Activated naive CD8-positive, alpha-beta T cell treated with anti-CD3 and anti-CD28 coated beads, Interleukin-2, amount 50 U/mL, for 24 hours (primary cell): ENCODE measurements around the gene ZNF488.

Source experiments
- ATAC-seq: fragments of 150-1000 bp; cut with Tn5 transposase; one replicate; pipeline ENCODE4 v1.10.0; 2021
- DNase-seq: peaks from one replicate; pipeline ENCODE4 v3.0.0; 2021
- H3K27ac Mint-ChIP-seq: one replicate; pipeline ENCODE4 v1.8.0; 2021; ENCODE audit warnings: mild to moderate bottlenecking, mixed read lengths
- H3K27me3 Mint-ChIP-seq: one replicate; pipeline ENCODE4 v1.8.0; 2021; ENCODE audit warnings: mixed read lengths
- H3K36me3 Mint-ChIP-seq: one replicate; pipeline ENCODE4 v1.8.0; 2021; ENCODE audit warnings: low read depth, mixed read lengths
- H3K4me1 Mint-ChIP-seq: one replicate; pipeline ENCODE4 v1.8.0; 2021; ENCODE audit warnings: mixed read lengths
- H3K4me3 Mint-ChIP-seq: one replicate; pipeline ENCODE4 v1.8.0; 2021; ENCODE audit warnings: mild to moderate bottlenecking, moderate library complexity, mixed read lengths
- H3K9me3 Mint-ChIP-seq: one replicate; pipeline ENCODE4 v1.8.0; 2021; ENCODE audit warnings: mixed read lengths

The ZNF488 gene

DNA sequence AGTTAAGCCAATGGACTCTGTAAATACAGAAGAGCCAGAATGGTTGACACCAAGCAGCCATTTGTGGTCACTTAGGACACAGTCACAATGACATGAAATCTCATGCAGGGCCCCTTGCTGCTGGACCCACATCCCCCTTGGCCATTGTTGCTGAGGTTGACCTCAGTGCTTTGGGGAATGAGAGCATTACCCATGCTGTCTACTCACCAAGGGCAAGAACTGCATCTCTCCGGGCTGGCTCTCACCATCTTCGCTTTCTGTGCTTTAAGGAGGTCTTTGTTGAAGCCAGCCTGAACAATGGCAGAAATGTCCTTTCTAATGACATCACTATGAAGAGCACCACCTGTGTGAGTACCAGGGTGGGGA, 30.1 kb upstream of the ZNF488 start:
- ATAC-seq = no peak
- Mint-ChIP-seq H3K27ac (no peak overlapping the region), H3K27me3 (no peaks in the 10 kb centered on the region), H3K9me3 (no peaks in the 10 kb centered on the region), H3K36me3 (no peaks in the 10 kb centered on the region), H3K4me3 (no peak overlapping the region), H3K4me1 (no peaks in the 10 kb centered on the region)
- no peak for DNase-seq

DNA sequence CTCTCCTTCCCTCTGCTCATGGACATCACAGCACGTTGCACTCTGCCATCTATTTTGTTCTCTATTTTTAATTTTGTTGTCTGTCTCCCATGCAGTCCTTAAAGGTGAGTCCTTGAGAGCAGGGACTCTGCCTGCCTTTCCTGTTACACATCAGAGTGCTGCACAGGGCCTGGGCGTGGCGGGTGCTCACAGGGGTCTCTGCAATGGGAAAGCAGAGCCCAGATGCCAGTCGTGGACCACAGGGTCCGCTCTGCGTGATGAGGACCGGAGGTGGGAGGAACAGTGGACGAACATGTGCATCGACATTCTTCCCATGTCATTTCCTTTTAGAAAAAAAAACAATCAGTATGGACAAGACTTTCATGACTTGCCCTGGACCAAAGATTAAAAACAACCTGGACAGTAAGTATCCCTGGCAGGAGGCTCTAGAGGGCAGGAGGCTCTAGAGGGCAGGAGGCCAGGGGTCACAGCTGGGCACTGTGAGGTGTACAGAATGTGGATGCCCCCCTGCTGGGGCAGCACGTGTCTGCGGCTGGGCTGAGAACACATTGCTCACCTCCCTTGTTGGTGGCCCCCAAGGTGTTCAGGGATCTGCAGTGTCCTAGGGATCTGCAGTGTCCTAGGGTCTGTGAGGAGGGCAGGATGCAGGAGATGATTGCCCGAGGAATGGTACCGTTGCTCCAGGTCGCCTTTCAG, 29.6 kb upstream of the ZNF488 start:
- DNase-seq = no peak
- no peaks in the 10 kb centered on the region for H3K4me1 Mint-ChIP-seq
- no peak overlapping the region for H3K27ac Mint-ChIP-seq
- H3K4me3 Mint-ChIP-seq = no peak overlapping the region
- H3K9me3 Mint-ChIP-seq = no peaks in the 10 kb centered on the region
- H3K27me3 Mint-ChIP-seq = no peaks in the 10 kb centered on the region
- H3K36me3 Mint-ChIP-seq = no peaks in the 10 kb centered on the region
- no peak for ATAC-seq

DNA sequence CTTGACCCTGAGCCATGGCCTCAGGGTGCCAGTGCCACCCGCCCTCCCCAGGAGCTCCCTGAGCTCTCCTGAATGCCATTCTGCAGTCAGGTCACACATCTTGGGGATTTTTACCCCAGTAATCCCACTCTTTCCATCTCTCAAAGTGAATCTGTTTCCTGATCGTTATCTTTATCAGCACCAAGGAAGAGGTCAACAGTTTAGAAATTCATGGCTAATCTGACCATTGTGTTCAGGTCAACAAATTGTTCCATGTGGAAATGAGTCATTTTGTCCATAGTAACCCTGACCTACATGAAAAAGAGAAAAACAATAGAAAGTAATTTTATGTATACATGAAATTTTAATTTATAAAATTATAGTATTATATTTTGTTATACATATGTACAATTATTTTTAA, 28.8 kb upstream of the ZNF488 start:
- Mint-ChIP-seq H3K36me3 (no peaks in the 10 kb centered on the region), H3K27ac (no peak overlapping the region), H3K4me1 (no peaks in the 10 kb centered on the region), H3K9me3 (no peaks in the 10 kb centered on the region), H3K4me3 (no peak overlapping the region), H3K27me3 (no peaks in the 10 kb centered on the region)
- ATAC-seq = no peak
- no peak for DNase-seq

DNA sequence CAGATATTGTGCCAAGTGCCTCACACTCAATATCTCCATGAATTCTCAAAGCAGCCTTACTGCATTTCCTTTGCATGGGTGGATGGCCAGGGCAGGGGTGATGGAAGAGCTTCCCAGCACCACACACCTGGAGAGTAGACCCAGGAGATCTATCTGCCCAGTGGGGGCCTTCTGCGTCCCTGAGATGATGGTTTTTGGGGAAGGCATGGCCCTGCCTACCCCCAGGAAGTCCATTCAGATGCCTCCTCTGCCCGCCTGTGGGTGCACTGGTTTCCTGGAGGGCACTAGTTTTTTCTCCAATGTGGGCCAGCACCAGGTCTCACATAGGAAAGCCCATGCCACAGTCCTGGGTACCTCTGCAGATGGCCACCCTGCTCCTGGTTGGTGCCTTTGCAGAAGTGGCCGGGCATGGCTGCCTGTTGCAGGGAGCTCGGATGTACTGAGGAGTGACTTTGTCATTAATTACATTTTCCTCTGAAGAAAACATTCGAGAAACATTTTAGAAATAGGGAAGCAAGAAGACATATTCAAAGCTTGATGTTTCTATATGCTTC, 28.2 kb upstream of the ZNF488 start:
- ATAC-seq (no peak), DNase-seq (no peak)
- H3K4me1 Mint-ChIP-seq = no peaks in the 10 kb centered on the region
- no peaks in the 10 kb centered on the region for H3K9me3 Mint-ChIP-seq
- no peak overlapping the region for H3K4me3 Mint-ChIP-seq
- H3K36me3 Mint-ChIP-seq = no peaks in the 10 kb centered on the region
- H3K27me3 Mint-ChIP-seq = no peaks in the 10 kb centered on the region
- H3K27ac Mint-ChIP-seq = no peak overlapping the region

DNA sequence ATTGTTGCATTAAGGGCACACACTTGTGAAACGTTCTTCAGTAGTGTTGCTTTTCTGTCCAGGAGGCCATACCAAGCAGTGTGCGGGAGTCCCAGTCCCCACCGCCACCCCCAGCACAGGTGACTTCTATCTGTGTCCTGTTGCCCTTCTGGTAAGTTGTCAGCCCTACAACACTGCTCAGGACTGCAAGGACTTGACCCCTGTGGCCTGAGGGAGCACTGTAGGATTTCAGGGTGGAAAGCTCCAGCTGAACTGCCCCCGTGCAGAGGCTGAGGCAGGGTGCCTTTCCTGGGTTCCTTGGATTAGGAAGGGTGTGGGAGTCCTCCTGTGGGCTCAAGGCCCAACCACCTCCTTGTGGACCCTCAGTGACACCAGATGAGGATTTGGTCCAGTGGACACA, 26.8 kb upstream of the ZNF488 start:
- no peak for ATAC-seq
- no peak overlapping the region for H3K27ac Mint-ChIP-seq

DNA sequence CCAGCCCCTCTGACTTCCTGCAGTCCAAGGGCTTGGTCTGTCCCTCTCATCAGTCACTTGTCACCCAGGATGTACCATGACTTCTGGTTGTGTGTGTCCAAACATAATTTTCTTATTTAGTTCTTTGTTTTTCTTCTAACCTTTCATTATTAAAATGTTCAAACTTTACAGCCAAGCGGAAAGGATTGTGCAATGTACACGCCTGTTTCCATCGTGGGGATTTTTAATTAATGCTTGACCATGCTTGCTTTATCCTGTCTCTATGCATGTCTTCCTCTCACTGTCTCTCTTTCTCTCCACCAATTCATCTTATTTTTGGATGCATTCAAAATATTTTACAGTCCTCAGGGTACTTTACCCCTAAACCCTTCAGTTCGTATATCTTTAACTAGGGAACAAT, 26.2 kb upstream of the ZNF488 start:
- Mint-ChIP-seq H3K27ac (no peak overlapping the region), H3K4me3 (no peak overlapping the region)

More for the DNA sequence above, 26.8 kb upstream of the ZNF488 start:
- Mint-ChIP-seq H3K4me3 (no peak overlapping the region), H3K36me3 (no peaks in the 10 kb centered on the region), H3K27me3 (no peaks in the 10 kb centered on the region), H3K9me3 (no peaks in the 10 kb centered on the region), H3K4me1 (no peaks in the 10 kb centered on the region)
- DNase-seq = no peak

DNA sequence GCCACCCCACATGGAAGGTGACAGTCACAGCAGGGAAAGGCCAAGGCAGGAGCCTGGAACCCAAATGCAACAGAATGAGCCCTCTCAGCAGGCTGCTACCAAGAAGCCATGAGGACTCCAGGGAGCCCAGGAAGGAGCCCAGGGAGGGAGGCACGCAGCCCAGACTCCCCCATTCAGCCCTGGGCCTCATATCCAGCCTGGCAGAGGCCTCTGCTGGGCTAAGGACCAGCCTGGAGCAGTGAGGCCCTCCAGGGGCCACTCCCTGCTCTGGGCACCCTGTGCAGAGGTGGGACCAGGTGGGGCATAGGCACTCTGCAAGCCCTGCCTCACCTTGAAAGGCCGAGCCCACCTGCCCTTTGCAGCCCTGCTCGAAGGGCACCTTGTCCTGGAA, 25.8 kb upstream of the ZNF488 start:
- Mint-ChIP-seq H3K9me3 (no peaks in the 10 kb centered on the region), H3K4me1 (no peaks in the 10 kb centered on the region), H3K27ac (no peak overlapping the region), H3K36me3 (no peaks in the 10 kb centered on the region), H3K4me3 (no peak overlapping the region), H3K27me3 (no peaks in the 10 kb centered on the region)
- ATAC-seq (no peak), DNase-seq (no peak)

More for the DNA sequence above, 26.2 kb upstream of the ZNF488 start:
- H3K9me3 Mint-ChIP-seq = no peaks in the 10 kb centered on the region
- H3K27me3 Mint-ChIP-seq = no peaks in the 10 kb centered on the region
- no peak for DNase-seq
- ATAC-seq = no peak
- no peaks in the 10 kb centered on the region for H3K4me1 Mint-ChIP-seq
- no peaks in the 10 kb centered on the region for H3K36me3 Mint-ChIP-seq

DNA sequence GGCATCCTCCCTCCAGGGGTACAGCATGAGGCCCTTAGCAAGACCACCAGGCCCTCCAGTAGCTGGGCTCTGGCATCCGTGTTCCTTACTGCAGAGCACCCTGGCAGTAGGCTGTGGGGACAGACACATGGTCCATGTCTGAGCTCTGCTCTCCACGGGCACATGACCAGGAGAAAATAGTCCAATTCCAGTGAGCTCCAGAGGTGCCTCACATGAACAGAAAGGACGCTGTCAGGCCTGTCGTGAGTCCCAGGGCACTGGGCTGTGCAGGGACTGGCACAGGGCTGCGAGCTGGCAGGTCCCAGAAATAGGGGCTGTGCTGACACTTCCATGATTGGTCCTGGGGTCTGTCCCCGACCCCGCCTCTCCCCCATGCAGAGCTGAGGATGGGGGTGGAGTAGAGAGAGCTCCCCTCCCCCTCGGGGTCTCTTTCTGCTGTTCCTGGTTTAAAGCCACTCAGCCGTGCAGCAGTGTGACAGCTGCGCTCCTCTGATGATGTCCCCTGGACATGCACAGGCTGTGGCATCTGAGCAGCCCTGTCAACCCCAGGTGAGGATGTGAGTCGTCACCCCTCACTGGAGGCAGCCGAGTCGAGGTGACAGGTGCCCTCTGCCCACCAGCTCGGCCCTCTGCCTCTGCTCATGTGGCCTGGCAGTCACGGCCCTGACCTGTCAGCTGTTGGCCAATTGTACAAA, 25.2 kb upstream of the ZNF488 start:
- Mint-ChIP-seq H3K27me3 (no peaks in the 10 kb centered on the region), H3K36me3 (no peaks in the 10 kb centered on the region), H3K9me3 (no peaks in the 10 kb centered on the region), H3K27ac (no peak overlapping the region), H3K4me3 (no peak overlapping the region), H3K4me1 (no peaks in the 10 kb centered on the region)
- DNase-seq = no peak
- ATAC-seq = no peak

DNA sequence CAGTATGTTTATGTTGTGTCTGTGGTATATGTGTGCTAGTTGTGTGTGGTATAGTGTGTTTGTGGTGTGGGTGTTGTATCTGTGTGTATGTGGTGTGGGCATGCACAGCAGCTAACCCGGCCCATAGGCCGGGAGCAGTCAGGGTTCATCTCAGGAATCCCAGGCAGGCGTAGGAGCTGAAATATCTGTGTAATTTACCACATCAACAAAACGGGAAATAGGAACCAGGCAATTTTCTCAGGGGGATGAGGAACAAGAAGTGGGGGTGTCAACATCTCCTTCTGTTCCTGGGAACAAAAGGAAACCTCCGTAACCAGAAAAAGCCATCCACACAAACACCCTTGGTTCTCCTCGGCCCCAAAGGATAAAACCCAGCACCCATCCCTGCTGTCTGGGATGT, 24.5 kb upstream of the ZNF488 start:
- ATAC-seq (no peak), DNase-seq (no peak)
- no peaks in the 10 kb centered on the region for H3K9me3 Mint-ChIP-seq
- H3K27ac Mint-ChIP-seq = no peak overlapping the region
- no peaks in the 10 kb centered on the region for H3K4me1 Mint-ChIP-seq
- no peaks in the 10 kb centered on the region for H3K27me3 Mint-ChIP-seq
- no peaks in the 10 kb centered on the region for H3K36me3 Mint-ChIP-seq
- H3K4me3 Mint-ChIP-seq = no peak overlapping the region

DNA sequence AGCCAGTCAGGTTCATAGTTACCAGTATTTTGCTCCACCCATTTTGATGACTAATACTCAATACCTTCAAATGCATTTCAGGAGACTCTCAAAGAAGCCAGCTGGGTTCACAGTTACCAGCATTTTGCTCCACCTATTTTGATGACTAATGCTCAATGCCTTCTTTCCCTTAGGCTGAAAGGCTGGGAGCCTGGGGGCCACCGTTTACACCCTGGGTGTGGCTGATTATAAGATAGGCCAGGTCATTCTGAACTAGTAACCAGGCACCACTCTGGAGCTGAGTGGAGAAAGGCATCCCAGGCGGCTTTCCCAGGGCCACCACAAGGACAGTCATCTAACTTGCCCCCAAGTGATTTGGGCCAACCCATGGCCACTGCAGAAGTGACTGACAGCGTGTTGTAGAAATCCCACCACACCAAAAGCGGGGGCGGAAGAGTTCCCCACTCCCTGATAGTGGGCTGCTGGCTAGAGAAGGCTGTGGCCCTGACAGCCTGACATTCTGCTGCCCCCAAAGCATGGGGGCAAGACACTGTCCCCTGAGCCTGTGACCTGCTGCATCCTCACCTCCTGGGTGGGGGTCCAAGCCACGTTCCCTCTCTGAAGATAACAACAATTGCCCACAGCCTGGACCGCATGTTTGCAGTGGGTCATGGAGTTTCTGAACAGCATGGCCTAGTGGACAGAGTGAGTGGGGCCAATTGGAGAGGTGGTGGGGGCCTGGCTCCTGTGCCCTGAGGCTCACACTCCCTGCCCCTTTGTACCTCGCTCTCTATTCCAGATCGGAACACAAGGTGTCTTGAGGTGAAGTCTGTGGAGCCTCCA, 23.0 kb upstream of the ZNF488 start:
- no peak overlapping the region for H3K27ac Mint-ChIP-seq

DNA sequence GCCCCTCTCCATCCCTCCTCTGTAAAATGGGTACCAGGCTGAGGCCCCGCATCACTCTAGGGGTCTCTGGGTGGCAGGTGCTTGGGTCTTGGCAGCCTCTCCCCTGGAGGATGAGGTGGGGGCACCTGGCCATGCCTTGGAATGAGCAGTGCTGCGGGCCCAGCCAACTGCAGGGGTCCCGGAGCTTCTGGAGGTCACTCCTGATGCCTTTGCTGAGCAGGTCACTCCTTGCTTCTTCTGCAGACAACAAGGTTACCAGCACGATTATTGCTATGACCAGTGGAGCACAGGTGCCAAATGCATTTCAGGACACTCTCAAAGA, 22.4 kb upstream of the ZNF488 start:
- Mint-ChIP-seq H3K9me3 (no peaks in the 10 kb centered on the region), H3K36me3 (no peaks in the 10 kb centered on the region), H3K27ac (no peak overlapping the region), H3K4me1 (no peaks in the 10 kb centered on the region), H3K4me3 (no peak overlapping the region), H3K27me3 (no peaks in the 10 kb centered on the region)
- ATAC-seq (no peak), DNase-seq (no peak)

More for the DNA sequence above, 23.0 kb upstream of the ZNF488 start:
- Mint-ChIP-seq H3K4me3 (no peak overlapping the region), H3K9me3 (no peaks in the 10 kb centered on the region), H3K4me1 (no peaks in the 10 kb centered on the region), H3K36me3 (no peaks in the 10 kb centered on the region), H3K27me3 (no peaks in the 10 kb centered on the region)
- DNase-seq (no peak), ATAC-seq (no peak)

DNA sequence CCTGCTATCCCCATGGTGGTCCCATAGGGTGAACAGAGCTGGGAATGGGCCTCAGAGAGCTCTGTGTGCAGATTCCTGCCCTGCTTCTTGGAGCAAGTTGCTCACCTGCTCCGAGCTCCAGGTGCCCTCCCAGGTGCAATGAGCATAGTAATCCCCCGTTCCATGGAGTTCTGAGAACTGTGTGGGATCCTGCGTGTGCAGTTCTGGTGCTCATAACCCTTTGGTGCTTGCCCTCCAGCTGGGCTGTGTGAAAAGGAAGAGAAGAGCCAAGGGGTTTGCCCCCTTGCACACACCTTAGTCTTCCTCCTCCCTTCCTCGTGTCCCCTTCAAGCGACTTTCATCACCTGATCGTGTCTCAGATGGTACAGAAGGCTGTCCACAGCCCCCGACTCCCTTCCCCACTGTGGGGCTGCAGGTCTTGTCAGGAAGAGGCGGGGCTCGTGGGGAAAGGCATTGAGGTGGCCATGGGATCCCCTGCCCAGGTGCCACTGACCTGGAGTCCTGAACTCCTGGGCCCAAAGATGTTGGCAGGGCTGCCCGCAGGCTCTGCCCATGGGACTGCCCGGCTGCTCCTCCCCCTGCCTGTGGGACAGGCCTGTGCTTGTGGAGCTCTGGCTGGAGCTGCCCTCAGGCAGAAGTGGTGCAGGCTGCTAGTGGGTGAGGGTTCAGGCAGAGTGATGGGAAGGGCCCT, 21.9 kb upstream of the ZNF488 start:
- Mint-ChIP-seq H3K9me3 (no peaks in the 10 kb centered on the region), H3K36me3 (no peaks in the 10 kb centered on the region), H3K4me1 (no peaks in the 10 kb centered on the region), H3K4me3 (no peak overlapping the region), H3K27me3 (no peaks in the 10 kb centered on the region), H3K27ac (no peak overlapping the region)
- ATAC-seq (no peak), DNase-seq (no peak)

DNA sequence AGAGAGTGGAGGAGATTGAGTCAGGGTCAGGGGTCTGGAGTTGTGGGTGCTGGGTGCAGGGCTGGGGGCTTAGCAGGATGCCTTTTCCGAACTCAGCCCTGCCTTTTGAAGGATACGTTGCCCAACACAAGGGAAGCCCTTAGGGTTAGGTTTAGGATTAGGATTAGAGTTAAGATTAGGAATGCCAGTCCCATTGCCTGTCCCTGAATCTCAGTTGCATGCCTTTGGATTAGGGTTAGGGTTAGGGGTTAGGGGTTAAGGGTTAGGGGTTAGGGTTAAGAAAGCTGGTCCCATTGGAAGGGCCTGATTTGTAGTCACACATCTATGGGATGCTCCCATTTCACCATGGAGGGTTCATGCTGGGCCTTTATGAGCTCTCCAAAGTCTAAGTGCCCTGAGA, 20.8 kb upstream of the ZNF488 start:
- Mint-ChIP-seq H3K4me1 (no peaks in the 10 kb centered on the region), H3K27ac (no peak overlapping the region), H3K36me3 (no peaks in the 10 kb centered on the region), H3K4me3 (no peak overlapping the region), H3K27me3 (peaks cover 3% of the 10 kb centered on the region), H3K9me3 (no peaks in the 10 kb centered on the region)
- ATAC-seq (no peak), DNase-seq (no peak)

DNA sequence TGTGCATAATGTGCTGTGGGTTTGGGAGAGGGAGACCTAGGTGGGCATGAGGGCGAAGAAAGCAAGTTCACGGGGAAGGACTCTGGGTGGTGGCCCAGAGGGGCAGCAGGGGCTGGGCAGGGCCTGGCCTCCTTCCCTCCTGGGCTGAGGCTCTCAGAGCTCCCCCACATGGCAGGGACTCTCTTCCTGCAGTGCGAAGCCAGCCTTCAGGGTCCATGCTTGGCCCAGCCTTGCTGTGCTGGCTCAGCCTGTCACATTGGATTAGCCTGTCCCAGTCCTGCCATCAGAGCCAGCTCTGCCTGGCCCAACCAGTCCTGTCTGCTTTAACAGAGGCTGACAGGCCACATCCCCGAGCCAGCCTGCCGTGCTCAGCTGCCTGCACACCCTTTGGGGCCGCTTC, 20.4 kb upstream of the ZNF488 start:
- DNase-seq = no peak
- no peaks in the 10 kb centered on the region for H3K36me3 Mint-ChIP-seq
- no peaks in the 10 kb centered on the region for H3K9me3 Mint-ChIP-seq
- H3K4me3 Mint-ChIP-seq = no peak overlapping the region
- no peaks in the 10 kb centered on the region for H3K4me1 Mint-ChIP-seq
- no peak for ATAC-seq
- H3K27ac Mint-ChIP-seq = no peak overlapping the region
- H3K27me3 Mint-ChIP-seq = peaks cover 3% of the 10 kb centered on the region
